Measurements from ENCODE around the gene EFCAB6. TPM values are rescaled to one million over a fixed set of nuclear protein-coding genes. Genes with fewer than 3 reads are reported as not detected.

Gene EFCAB6
- total and polyA plus RNA-seq, 2 of the 4 experiments (the other 2 are of a cell fraction), result 0.44 to 1.1 TPM

GRCh38 chr22:43789452-43789851 is 22.7 kb downstream of the EFCAB6 start:
- Histone ChIP-seq H4K20me1 (ENCODE audit: insufficient read depth, low read length) (no peaks in the 10 kb centered on the region), H3K4me2 (ENCODE audit: low read depth, low read length) (peak overlapping the region; percentile 47), H4K8ac (ENCODE audit: low read depth in 2 of 2, low read length in 2 of 2) (no peak overlapping the region), H3K79me1 (ENCODE audit: low read depth in 1 of 2, low read length in 2 of 2) (no peaks in the 10 kb centered on the region; a peak in 1 of 4 replicates), H2AK5ac (ENCODE audit: low read depth, low read length) (no peak overlapping the region), H4K91ac (ENCODE audit: insufficient read depth, low read depth, low read length) (no peak overlapping the region), H2BK120ac (ENCODE audit: low read depth, low read length) (no peak overlapping the region), H3K14ac (replicated peaks; ENCODE audit: low read depth, low read length) (no peak overlapping the region), H3K9me1 (ENCODE audit: insufficient read depth, low read length) (peaks cover 5% of the 10 kb centered on the region; the same call in 1 of the 2 replicates), H3K4ac (ENCODE audit: low read depth, low read length) (no peak overlapping the region), H3K56ac (ENCODE audit: extremely low read depth, insufficient read depth, low read length) (no peak overlapping the region), H2BK5ac (ENCODE audit: low read depth, low read length, poor library complexity, severe bottlenecking) (peak overlapping the region; percentile 46), H3K23ac (ENCODE audit: low read depth, low read length) (no peak overlapping the region), H3K9ac (ENCODE audit: low read depth, low read length) (no peak overlapping the region), H3K27ac (ENCODE audit: insufficient read depth, low read length) (no peak overlapping the region), H4K5ac (ENCODE audit: low read depth, low read length) (no peak overlapping the region), H3K18ac (ENCODE audit: low read depth, low read length) (no peak overlapping the region), H3K9me3 (ENCODE audit: control insufficient read depth, insufficient read depth, low read length) (no peaks in the 10 kb centered on the region), H3K36me3 (ENCODE audit: control insufficient read depth, insufficient read depth, low read length) (no peaks in the 10 kb centered on the region), H2AFZ (replicated peaks; ENCODE audit: low read length, poor library complexity) (no peak overlapping the region), H2BK20ac (ENCODE audit: low read depth, low read length) (no peak overlapping the region), H3K4me3 (ENCODE audit: insufficient read depth, low read depth, low read length) (no peak overlapping the region), H3K4me1 (ENCODE audit: control insufficient read depth, insufficient read depth, low read length) (peaks cover 2% of the 10 kb centered on the region), H2AK9ac (replicated peaks; ENCODE audit: low read depth, low read length, poor library complexity) (no peak overlapping the region), H3K27me3 (ENCODE audit: control insufficient read depth, insufficient read depth, low read length) (no peaks in the 10 kb centered on the region), H2BK15ac (ENCODE audit: low read depth, low read length) (no peak overlapping the region)
- dilution Hi-C loops (cut with HindIII; ENCODE audit: low sequenced_read_pairs, unreplicated experiment) (no loop called here), intact Hi-C loops (cut with micrococcal nuclease) (no loop called here), in situ Hi-C loops (cut with MboI; ENCODE audit: low sequenced_read_pairs) (no loop called here)
- BruUV-seq (replicated peaks), result no TSS peak
- WGBS, 2 experiments (ENCODE audit: extremely low coverage in 2 of 2, insufficient read length in 1 of 2), result 0% methylated on average over 5 of the region's 7 CpGs; no CpG with 5 or more reads in 1 of the 2 experiments
- DNase-seq, result peak; percentile 99
- peak; percentile 97 for ATAC-seq (ENCODE audit: low read depth)
- 0 out of 2 replicates have a peak, but pooled peaks have one; percentile 10 for TF ChIP-seq SMC3 (IDR thresholded peaks at IDR 0.05; ENCODE audit: low read depth, low read length)
- no peak for TF ChIP-seq CHD1 (IDR thresholded peaks at IDR 0.05; ENCODE audit: low read depth, low read length)
- peak; percentile 85 for TF ChIP-seq BHLHE40 (IDR thresholded peaks at IDR 0.05; ENCODE audit: low read depth, low read length)
- TF ChIP-seq, protein P1, sequence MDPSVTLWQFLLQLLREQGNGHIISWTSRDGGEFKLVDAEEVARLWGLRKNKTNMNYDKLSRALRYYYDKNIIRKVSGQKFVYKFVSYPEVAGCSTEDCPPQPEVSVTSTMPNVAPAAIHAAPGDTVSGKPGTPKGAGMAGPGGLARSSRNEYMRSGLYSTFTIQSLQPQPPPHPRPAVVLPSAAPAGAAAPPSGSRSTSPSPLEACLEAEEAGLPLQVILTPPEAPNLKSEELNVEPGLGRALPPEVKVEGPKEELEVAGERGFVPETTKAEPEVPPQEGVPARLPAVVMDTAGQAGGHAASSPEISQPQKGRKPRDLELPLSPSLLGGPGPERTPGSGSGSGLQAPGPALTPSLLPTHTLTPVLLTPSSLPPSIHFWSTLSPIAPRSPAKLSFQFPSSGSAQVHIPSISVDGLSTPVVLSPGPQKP (IDR thresholded peaks at IDR 0.05; ENCODE audit: borderline replicate concordance, low read depth, low read length), result no peak
- peak; percentile 62; the same call in 1 of the 2 replicates for TF ChIP-seq MXI1 (IDR thresholded peaks at IDR 0.05; ENCODE audit: borderline replicate concordance, low read depth, low read length)
- TF ChIP-seq, protein P2, sequence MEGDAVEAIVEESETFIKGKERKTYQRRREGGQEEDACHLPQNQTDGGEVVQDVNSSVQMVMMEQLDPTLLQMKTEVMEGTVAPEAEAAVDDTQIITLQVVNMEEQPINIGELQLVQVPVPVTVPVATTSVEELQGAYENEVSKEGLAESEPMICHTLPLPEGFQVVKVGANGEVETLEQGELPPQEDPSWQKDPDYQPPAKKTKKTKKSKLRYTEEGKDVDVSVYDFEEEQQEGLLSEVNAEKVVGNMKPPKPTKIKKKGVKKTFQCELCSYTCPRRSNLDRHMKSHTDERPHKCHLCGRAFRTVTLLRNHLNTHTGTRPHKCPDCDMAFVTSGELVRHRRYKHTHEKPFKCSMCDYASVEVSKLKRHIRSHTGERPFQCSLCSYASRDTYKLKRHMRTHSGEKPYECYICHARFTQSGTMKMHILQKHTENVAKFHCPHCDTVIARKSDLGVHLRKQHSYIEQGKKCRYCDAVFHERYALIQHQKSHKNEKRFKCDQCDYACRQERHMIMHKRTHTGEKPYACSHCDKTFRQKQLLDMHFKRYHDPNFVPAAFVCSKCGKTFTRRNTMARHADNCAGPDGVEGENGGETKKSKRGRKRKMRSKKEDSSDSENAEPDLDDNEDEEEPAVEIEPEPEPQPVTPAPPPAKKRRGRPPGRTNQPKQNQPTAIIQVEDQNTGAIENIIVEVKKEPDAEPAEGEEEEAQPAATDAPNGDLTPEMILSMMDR (conservative IDR thresholded peaks at IDR 0.05; ENCODE audit: low read depth, low read length), result no peak
- peak; percentile 29; the same call in 1 of the 2 replicates for TF ChIP-seq RAD21 (IDR thresholded peaks at IDR 0.05; ENCODE audit: low read length)
- peak; percentile 90 for TF ChIP-seq CEBPB (IDR thresholded peaks at IDR 0.05; ENCODE audit: low read depth, low read length)
- TF ChIP-seq FOS (IDR thresholded peaks at IDR 0.05; ENCODE audit: low read depth, low read length), result peak; percentile 69; the same call in 1 of the 2 replicates
- TF ChIP-seq MAZ (IDR thresholded peaks at IDR 0.05; ENCODE audit: borderline replicate concordance, low read depth, low read length), result peak; percentile 56; the same call in 1 of the 2 replicates
- POLR2A ChIA-PET (ENCODE audit: unreplicated experiment), result interaction anchor here (0.8 kb wide), 1 partner anchor 16 kb away, joined by 3 read pairs; no protein-coding TSS in a partner anchor
- CTCF ChIA-PET, result interaction anchor here (0.8 to 1.0 kb wide), 2 partner anchors 13 to 372 kb away, joined by 4 read pairs; no protein-coding TSS in a partner anchor
